Keratinocyte (primary cell): ENCODE results near the gene CYP4F3. TPM values are rescaled to one million over a fixed set of nuclear protein-coding genes. Genes with fewer than 3 reads are reported as not detected.

ENCODE experiments used
- DNase-seq: peaks from one replicate; pipeline ENCODE4 v3.0.0-alpha.2; 2011; ENCODE audit warnings: low read depth, missing footprints, low spot score
- FAIRE-seq: peaks from 2 replicates; lab custom pipeline; 2011; peaks lifted over from hg19 to GRCh38; lab: Jason Lieb, UNC
- H2AFZ ChIP-seq: 2 replicates; pipeline ENCODE4 v1.6.0; 2012; ENCODE audit warnings: low read length, control low read depth, inconsistent platforms; ENCODE audit not compliant: control insufficient read depth
- H3K27ac ChIP-seq: 2 replicates; pipeline ENCODE4 v1.5.1; 2011; ENCODE audit warnings: low read length; ENCODE audit not compliant: control insufficient read depth, insufficient read depth
- H3K27me3 ChIP-seq: 3 replicates; pipeline ENCODE4 v1.6.0; 2011; ENCODE audit warnings: low read length; ENCODE audit not compliant: control insufficient read depth, insufficient read depth; ENCODE audit errors: extremely low read depth
- H3K36me3 ChIP-seq, 2 experiments: 2 replicates in 1 of 2; 3 replicates in 1 of 2; pipeline ENCODE4 v1.5.1; 2011; ENCODE audit warnings: low read length in 2 of 2, mild to moderate bottlenecking in 1 of 2; ENCODE audit not compliant: control insufficient read depth in 2 of 2, insufficient read depth in 2 of 2; ENCODE audit errors: extremely low read depth in 1 of 2
- H3K4me1 ChIP-seq: 3 replicates; pipeline ENCODE4 v1.5.1; 2011; ENCODE audit warnings: low read length; ENCODE audit not compliant: control insufficient read depth, insufficient read depth; ENCODE audit errors: extremely low read depth
- H3K4me2 ChIP-seq: 3 replicates; pipeline ENCODE4 v1.6.0; 2011; ENCODE audit warnings: low read depth, low read length; ENCODE audit not compliant: control insufficient read depth, insufficient read depth; ENCODE audit errors: extremely low read depth
- H3K4me3 ChIP-seq, 3 experiments: fragments of 200-600 bp in 1 of 3; sonication (generic) in 1 of 3; 2 replicates in 2 of 3; 3 replicates in 1 of 3; pipeline ENCODE4 v1.5.1; 2011 to 2016; ENCODE audit warnings: low read length in 3 of 3, mild to moderate bottlenecking in 3 of 3, control low read depth in 2 of 3, inconsistent platforms in 1 of 3, low read depth in 1 of 3, mixed read lengths in 1 of 3, mixed run types in 1 of 3, moderate library complexity in 1 of 3; ENCODE audit not compliant: control insufficient read depth in 2 of 3, insufficient read depth in 2 of 3; ENCODE audit errors: extremely low read depth in 1 of 3
- H3K79me2 ChIP-seq: 2 replicates; pipeline ENCODE4 v1.6.0; 2012; ENCODE audit warnings: low read length; ENCODE audit not compliant: control insufficient read depth, insufficient read depth
- H3K9ac ChIP-seq: 3 replicates; pipeline ENCODE4 v1.6.0; 2011; ENCODE audit warnings: low read length; ENCODE audit not compliant: control insufficient read depth, insufficient read depth; ENCODE audit errors: extremely low read depth
- H3K9me1 ChIP-seq: 3 replicates; pipeline ENCODE4 v1.6.0; 2011; ENCODE audit warnings: low read length; ENCODE audit not compliant: control insufficient read depth, insufficient read depth; ENCODE audit errors: extremely low read depth
- H3K9me3 ChIP-seq: 2 replicates; pipeline ENCODE4 v1.5.1; 2012; ENCODE audit warnings: low read depth, low read length; ENCODE audit not compliant: control insufficient read depth
- H4K20me1 ChIP-seq: 3 replicates; pipeline ENCODE4 v1.6.0; 2011; ENCODE audit warnings: low read length; ENCODE audit not compliant: control insufficient read depth, insufficient read depth; ENCODE audit errors: extremely low read depth
- CTCF ChIP-seq, 3 experiments: IDR thresholded peaks in 1 of 3; conservative IDR thresholded peaks in 1 of 3; optimal IDR thresholded peaks in 1 of 3; 2 replicates in 2 of 3; 3 replicates in 1 of 3; pipeline versions ENCODE3 to v1.5.1; 2011; ENCODE audit warnings: low read length in 3 of 3, mild to moderate bottlenecking in 3 of 3, moderate library complexity in 2 of 3, control low read depth in 1 of 3, inconsistent platforms in 1 of 3; ENCODE audit not compliant: insufficient read depth in 2 of 3; ENCODE audit errors: extremely low read depth in 1 of 3
- EZH2 ChIP-seq: IDR thresholded peaks from one replicate; pipeline ENCODE4 v1.6.1; 2012; ENCODE audit warnings: inconsistent platforms, mild to moderate bottlenecking, low read length, moderate library complexity
- dilution Hi-C: fragments of 300-500 bp; cut with MboI; formaldehyde crosslinking; loops from one replicate; pipeline ENCODE4 v1.7.0; 2020; ENCODE audit warnings: low sequenced_read_pairs; ENCODE audit not compliant: extremely low pct_ligation_motif_present
- polyA plus RNA-seq, 5 experiments: library from polyadenylated mRNA; depleted of rRNA in 3 of 5; stranded (reverse) in 3 of 5; stranded (forward) in 1 of 5; unstranded in 1 of 5; fragments of >200 nt; gene quantifications; 1 replicate in 1 of 5; 2 replicates in 3 of 5; 3 replicates in 1 of 5; pipeline versions ENCODE4 v1.2.1 to v1.2.3, GENCODE V29; 2011 to 2012; ENCODE audit warnings: missing spikeins in 2 of 5, low read depth in 1 of 5, low replicate concordance in 1 of 5
- small RNA-seq, 3 experiments: library from RNA; depleted of rRNA; stranded (forward); fragments of <200 nt; gene quantifications; one replicate each; pipeline ENCODE3, GENCODE V24; 2012; ENCODE audit warnings: low read depth in 3 of 3, low replicate concordance in 1 of 3; ENCODE audit not compliant: insufficient read length in 3 of 3

The CYP4F3 gene
- polyA plus RNA-seq, 1 donor (not counting 4 experiments of a cell fraction or from before 2014, with no cell fraction given), result 0.76 TPM

GRCh38 chr19:15701757-15702533 is 61.2 kb downstream of the CYP4F3 start:
- Histone ChIP-seq H3K27ac (no peak overlapping the region), H3K4me3 (no peak overlapping the region), H3K9ac (no peak overlapping the region), H3K27me3 (peaks cover 9% of the 10 kb centered on the region), H3K4me2 (no peak overlapping the region), H3K36me3 (no peaks in the 10 kb centered on the region), H3K4me1 (peaks cover 4% of the 10 kb centered on the region), H3K9me3 (no peaks in the 10 kb centered on the region), H3K79me2 (no peaks in the 10 kb centered on the region), H3K9me1 (no peaks in the 10 kb centered on the region), H4K20me1 (no peaks in the 10 kb centered on the region), H2AFZ (no peak overlapping the region)
- peak; percentile 17 for DNase-seq
- TF ChIP-seq EZH2 (no peak), CTCF (optimal IDR thresholded peaks at IDR 0.05 in 1 of 3, IDR thresholded peaks at IDR 0.05 in 1 of 3, conservative IDR thresholded peaks at IDR 0.05 in 1 of 3; ENCODE audit: extremely low read depth in 1 of 3, insufficient read depth in 2 of 3, low read length in 3 of 3) (no peak)
- dilution Hi-C loops, result no loop called here
- no peak for FAIRE-seq

GRCh38 chr19:15702534-15702930 is 61.8 kb downstream of the CYP4F3 start:
- dilution Hi-C loops, result no loop called here
- Histone ChIP-seq H2AFZ (no peak overlapping the region), H3K4me3 (no peak overlapping the region), H3K4me2 (no peak overlapping the region), H3K27me3 (peaks cover 9% of the 10 kb centered on the region), H3K9me1 (no peaks in the 10 kb centered on the region), H3K27ac (no peak overlapping the region), H3K4me1 (peaks cover 4% of the 10 kb centered on the region), H4K20me1 (no peaks in the 10 kb centered on the region), H3K9me3 (no peaks in the 10 kb centered on the region), H3K9ac (no peak overlapping the region), H3K36me3 (no peaks in the 10 kb centered on the region), H3K79me2 (no peaks in the 10 kb centered on the region)
- DNase-seq (peak; percentile 21), FAIRE-seq (peak; percentile 77)
- TF ChIP-seq EZH2 (no peak), CTCF (optimal IDR thresholded peaks at IDR 0.05 in 1 of 3, IDR thresholded peaks at IDR 0.05 in 1 of 3, conservative IDR thresholded peaks at IDR 0.05 in 1 of 3; ENCODE audit: extremely low read depth in 1 of 3, insufficient read depth in 2 of 3, low read length in 3 of 3) (no peak)

Small RNA genes within 50 kb of the gene (small RNA-seq; reads per million reads assigned to genes)
- gene AD000091.1, result 0 reads per million in 3 experiments

Other genes with a start within 250 kb of the CYP4F3 start
- 28.4 to 48.2 TPM (median 44.3 TPM) in 3 replicates for gene AKAP8L, start 221.9 kb upstream of the CYP4F3 start, polyA plus RNA-seq
- 5.1 to 10.6 TPM (median 7.5 TPM) in 3 replicates for gene WIZ, start 190.9 kb upstream of the CYP4F3 start, polyA plus RNA-seq
- gene RASAL3, start 176.4 kb upstream of the CYP4F3 start, polyA plus RNA-seq, result 0.04 TPM in 1 of 3 replicates, not detected in the others
- gene PGLYRP2, start 161.4 kb upstream of the CYP4F3 start, polyA plus RNA-seq, result not detected in 3 replicates
- gene CYP4F22, start 132.4 kb upstream of the CYP4F3 start, polyA plus RNA-seq, result 0.43 to 0.62 TPM (median 0.59 TPM) in 3 replicates
- gene CYP4F8, start 25.7 kb upstream of the CYP4F3 start, polyA plus RNA-seq, result not detected in 3 replicates
- 0.85 to 2.0 TPM (median 1.9 TPM) in 3 replicates for gene CYP4F12, start 32.2 kb downstream of the CYP4F3 start, polyA plus RNA-seq
- gene OR10H2, start 87.1 kb downstream of the CYP4F3 start, polyA plus RNA-seq, result not detected in 3 replicates
- gene OR10H3, start 97.1 kb downstream of the CYP4F3 start, polyA plus RNA-seq, result not detected in 3 replicates
- gene OR10H5, start 146.8 kb downstream of the CYP4F3 start, polyA plus RNA-seq, result not detected in 3 replicates
- not detected in 3 replicates for gene OR10H1, start 174.8 kb downstream of the CYP4F3 start, polyA plus RNA-seq